Lower leg skin (tissue), 3 donors: Measurements from ENCODE around the gene HES6.

Experiments
- POLR2A ChIP-seq, 2 donors: fragments of 450-650 bp; IDR thresholded peaks; one replicate each; pipeline ENCODE4 v1.6.1; 2016 to 2017; ENCODE audit warnings: antibody characterized with exemption in 2 of 2, mild to moderate bottlenecking in 1 of 2, moderate library complexity in 1 of 2
- TF ChIP-seq, protein P1 (sequence below), 3 donors: fragments of 450-650 bp; IDR thresholded peaks; one replicate each; pipeline ENCODE4 v1.5.1; 2016; ENCODE audit warnings: antibody characterized with exemption in 3 of 3, mild to moderate bottlenecking in 3 of 3, moderate library complexity in 2 of 3

DNA sequence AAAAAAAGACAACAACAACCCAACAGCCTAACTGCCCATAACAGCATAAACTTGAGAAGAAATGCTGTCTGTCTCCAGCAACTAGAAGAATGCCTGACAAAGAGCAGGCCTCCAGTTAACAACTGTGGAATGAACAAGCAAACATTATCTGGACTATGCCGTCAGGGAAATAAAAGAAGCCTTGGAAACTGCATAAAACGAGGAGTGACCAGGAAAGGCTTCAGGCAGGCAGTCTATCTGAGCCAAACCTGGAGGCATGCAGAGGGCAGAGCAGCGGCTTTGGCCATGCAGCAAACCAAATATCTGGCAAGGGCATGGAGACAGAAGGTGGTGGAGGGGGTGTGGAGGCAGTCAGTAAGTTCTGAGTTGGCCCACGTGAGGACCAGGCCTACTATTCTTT lies 11.1 kb downstream of the HES6 start:
- TF ChIP-seq, protein P1, sequence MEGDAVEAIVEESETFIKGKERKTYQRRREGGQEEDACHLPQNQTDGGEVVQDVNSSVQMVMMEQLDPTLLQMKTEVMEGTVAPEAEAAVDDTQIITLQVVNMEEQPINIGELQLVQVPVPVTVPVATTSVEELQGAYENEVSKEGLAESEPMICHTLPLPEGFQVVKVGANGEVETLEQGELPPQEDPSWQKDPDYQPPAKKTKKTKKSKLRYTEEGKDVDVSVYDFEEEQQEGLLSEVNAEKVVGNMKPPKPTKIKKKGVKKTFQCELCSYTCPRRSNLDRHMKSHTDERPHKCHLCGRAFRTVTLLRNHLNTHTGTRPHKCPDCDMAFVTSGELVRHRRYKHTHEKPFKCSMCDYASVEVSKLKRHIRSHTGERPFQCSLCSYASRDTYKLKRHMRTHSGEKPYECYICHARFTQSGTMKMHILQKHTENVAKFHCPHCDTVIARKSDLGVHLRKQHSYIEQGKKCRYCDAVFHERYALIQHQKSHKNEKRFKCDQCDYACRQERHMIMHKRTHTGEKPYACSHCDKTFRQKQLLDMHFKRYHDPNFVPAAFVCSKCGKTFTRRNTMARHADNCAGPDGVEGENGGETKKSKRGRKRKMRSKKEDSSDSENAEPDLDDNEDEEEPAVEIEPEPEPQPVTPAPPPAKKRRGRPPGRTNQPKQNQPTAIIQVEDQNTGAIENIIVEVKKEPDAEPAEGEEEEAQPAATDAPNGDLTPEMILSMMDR (IDR thresholded peaks at IDR 0.05): no peak
- TF ChIP-seq POLR2A (IDR thresholded peaks at IDR 0.05): no peak
